PC-3 (cell line): ENCODE measurements around the gene PCTP. TPM values are rescaled to one million over a fixed set of nuclear protein-coding genes. Genes with fewer than 3 reads are reported as not detected.

ENCODE experiments used
- ATAC-seq: fragments of 200-7000 bp; cut with Tn5 transposase; 2 replicates; pipeline ENCODE4 v1.9.1; 2020; ENCODE audit warnings: mild to moderate bottlenecking, moderate library complexity
- BruUV-seq: library from RNA; stranded (reverse); fragments of 400-500 nt; replicated peaks from 2 replicates; lab custom pipeline; 2021; lab: Mats Ljungman, UMichigan
- CTCF ChIA-PET: fragments of 300-600 bp; sonication (Branson Sonifier 250); formaldehyde crosslinking; loops from one replicate; lab custom pipeline; 2022; ENCODE audit warnings: antibody characterized with exemption; lab: Charles Lee
- POLR2A ChIA-PET: fragments of 300-600 bp; sonication (Branson Sonifier 250); formaldehyde crosslinking; loops from one replicate; lab custom pipeline; 2022; ENCODE audit warnings: antibody characterized with exemption; ENCODE audit not compliant: unreplicated experiment; lab: Charles Lee
- DNase-seq: peaks from one replicate; pipeline ENCODE4 v3.0.0-alpha.2; 2015
- H2AFZ ChIP-seq: fragments of 300-600 bp; sonication (generic); 2 replicates; pipeline ENCODE4 v1.6.0; 2016; ENCODE audit warnings: antibody characterized with exemption, low read length
- H3F3A ChIP-seq: fragments of 300-600 bp; sonication (generic); one replicate; pipeline ENCODE4 v1.6.0; 2017; ENCODE audit warnings: antibody characterized with exemption, low read length, control low read depth, mild to moderate bottlenecking; ENCODE audit not compliant: unreplicated experiment
- H3K27ac ChIP-seq: fragments of 300-600 bp; sonication (generic); 2 replicates; pipeline ENCODE4 v1.5.1; 2016; ENCODE audit warnings: mild to moderate bottlenecking, low read length
- H3K27me3 ChIP-seq: fragments of 300-600 bp; sonication (generic); 2 replicates; pipeline ENCODE4 v1.6.1; 2016; ENCODE audit warnings: low read length, mixed read lengths
- H3K36me3 ChIP-seq: fragments of 300-600 bp; sonication (generic); 2 replicates; pipeline ENCODE4 v1.6.1; 2016; ENCODE audit warnings: low read depth, mixed run types, low read length, mixed read lengths
- H3K4me1 ChIP-seq: fragments of 300-600 bp; sonication (generic); 2 replicates; pipeline ENCODE4 v1.5.1; 2016; ENCODE audit warnings: low read length; ENCODE audit not compliant: insufficient read depth
- H3K4me2 ChIP-seq: fragments of 300-600 bp; sonication (generic); 2 replicates; pipeline ENCODE4 v1.6.0; 2016; ENCODE audit warnings: low read length
- H3K4me3 ChIP-seq: fragments of 300-600 bp; sonication (generic); 2 replicates; pipeline ENCODE4 v1.5.1; 2016; ENCODE audit warnings: mild to moderate bottlenecking, low read length, mixed read lengths
- H3K79me2 ChIP-seq: fragments of 300-600 bp; sonication (generic); 2 replicates; pipeline ENCODE4 v1.6.1; 2017; ENCODE audit warnings: low read length, mixed read lengths
- H3K9ac ChIP-seq: fragments of 300-600 bp; sonication (generic); 2 replicates; pipeline ENCODE4 v1.6.0; 2016; ENCODE audit warnings: mild to moderate bottlenecking, low read length
- H3K9me2 ChIP-seq: fragments of 300-600 bp; sonication (generic); replicated peaks from 2 replicates; pipeline ENCODE4 v1.6.1; 2016; ENCODE audit warnings: mixed run types, low read length, mixed read lengths
- H3K9me3 ChIP-seq: fragments of 300-600 bp; sonication (generic); 2 replicates; pipeline ENCODE4 v1.6.1; 2016; ENCODE audit warnings: low read length, mixed read lengths
- H4K20me1 ChIP-seq: fragments of 300-600 bp; sonication (generic); 2 replicates; pipeline ENCODE4 v1.6.1; 2016; ENCODE audit warnings: low read length, mixed read lengths
- EZH2 ChIP-seq: fragments of 300-600 bp; sonication (generic); IDR thresholded peaks from one replicate; pipeline ENCODE4 v1.6.1; 2017; ENCODE audit warnings: antibody characterized with exemption, mild to moderate bottlenecking, low read length; ENCODE audit not compliant: unreplicated experiment
- EZH2phosphoT487 ChIP-seq: fragments of 300-600 bp; sonication (generic); IDR thresholded peaks from 2 replicates; pipeline ENCODE4 v1.6.1; 2018; ENCODE audit warnings: mild to moderate bottlenecking, antibody characterized with exemption, low read length, borderline replicate concordance
- intact Hi-C: fragments of 100-400 bp; cut with micrococcal nuclease; formaldehyde crosslinking; loops from 2 replicates; pipeline ENCODE4 v1.9.0; 2023
- total RNA-seq: library from RNA; depleted of rRNA; stranded (reverse); fragments of >200 nt; gene quantifications from 2 replicates; pipeline ENCODE4 v1.2.3, GENCODE V29; 2014
- TF ChIP-seq, protein P1 (sequence below): fragments of 300-600 bp; sonication (generic); conservative IDR thresholded peaks from 2 replicates; pipeline ENCODE4 v1.5.1; 2017; ENCODE audit warnings: antibody characterized with exemption, low read depth, mild to moderate bottlenecking, low read length

Gene PCTP
- total RNA-seq, 1 experiment from 2014 or later: 17.6 TPM

DNA sequence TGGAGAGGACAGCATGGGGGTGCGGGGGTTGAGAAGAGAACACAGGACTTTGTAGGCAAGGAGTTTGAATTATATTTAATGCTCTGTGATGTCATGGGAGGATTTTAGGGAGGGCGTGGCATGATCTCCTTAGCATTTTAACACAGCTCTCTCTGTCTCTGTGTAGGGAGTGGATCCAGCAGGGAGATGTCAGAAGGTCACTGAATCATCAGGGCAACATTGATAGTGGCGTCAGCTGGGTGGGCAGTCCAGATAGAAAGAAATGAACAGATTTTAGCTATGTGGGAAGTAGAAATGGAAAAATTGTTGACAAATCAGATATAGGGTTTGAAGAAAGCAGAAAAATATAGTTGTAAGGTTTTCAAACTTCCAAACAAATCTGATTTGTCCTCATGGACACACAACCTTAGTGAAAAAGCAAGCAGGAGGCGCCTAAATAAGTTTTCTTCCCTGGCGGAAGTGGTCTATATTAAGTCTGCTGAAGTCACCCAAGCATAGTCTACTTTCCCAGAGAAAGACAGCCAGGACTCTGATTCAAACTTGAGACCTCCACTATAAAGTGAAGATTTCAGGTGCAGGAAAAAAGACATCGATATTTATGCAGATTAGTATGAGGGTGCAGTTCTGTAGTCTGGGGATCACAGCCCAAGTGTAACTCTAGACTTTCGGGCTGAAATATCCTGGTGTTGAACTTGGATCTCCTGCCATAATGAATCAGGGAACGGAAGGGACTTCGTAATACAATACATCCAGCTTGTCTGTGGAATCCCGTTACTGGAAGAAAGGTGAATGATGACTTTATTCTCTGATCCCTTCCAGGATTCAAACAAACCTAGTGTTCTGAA is 10.1 kb upstream of the PCTP start:
- POLR2A ChIA-PET: no interaction called here
- intact Hi-C loops: no loop called here
- no peak for ATAC-seq
- Histone ChIP-seq H3K27me3 (peaks cover 8% of the 10 kb centered on the region), H4K20me1 (no peaks in the 10 kb centered on the region), H2AFZ (no peak overlapping the region), H3K36me3 (no peaks in the 10 kb centered on the region), H3F3A (no peaks in the 10 kb centered on the region), H3K9ac (no peak overlapping the region), H3K4me3 (no peak overlapping the region), H3K9me3 (no peaks in the 10 kb centered on the region), H3K4me2 (no peak overlapping the region), H3K9me2 (no peaks in the 10 kb centered on the region), H3K4me1 (peaks cover 11% of the 10 kb centered on the region), H3K27ac (no peak overlapping the region), H3K79me2 (no peaks in the 10 kb centered on the region)
- TF ChIP-seq, protein P1, sequence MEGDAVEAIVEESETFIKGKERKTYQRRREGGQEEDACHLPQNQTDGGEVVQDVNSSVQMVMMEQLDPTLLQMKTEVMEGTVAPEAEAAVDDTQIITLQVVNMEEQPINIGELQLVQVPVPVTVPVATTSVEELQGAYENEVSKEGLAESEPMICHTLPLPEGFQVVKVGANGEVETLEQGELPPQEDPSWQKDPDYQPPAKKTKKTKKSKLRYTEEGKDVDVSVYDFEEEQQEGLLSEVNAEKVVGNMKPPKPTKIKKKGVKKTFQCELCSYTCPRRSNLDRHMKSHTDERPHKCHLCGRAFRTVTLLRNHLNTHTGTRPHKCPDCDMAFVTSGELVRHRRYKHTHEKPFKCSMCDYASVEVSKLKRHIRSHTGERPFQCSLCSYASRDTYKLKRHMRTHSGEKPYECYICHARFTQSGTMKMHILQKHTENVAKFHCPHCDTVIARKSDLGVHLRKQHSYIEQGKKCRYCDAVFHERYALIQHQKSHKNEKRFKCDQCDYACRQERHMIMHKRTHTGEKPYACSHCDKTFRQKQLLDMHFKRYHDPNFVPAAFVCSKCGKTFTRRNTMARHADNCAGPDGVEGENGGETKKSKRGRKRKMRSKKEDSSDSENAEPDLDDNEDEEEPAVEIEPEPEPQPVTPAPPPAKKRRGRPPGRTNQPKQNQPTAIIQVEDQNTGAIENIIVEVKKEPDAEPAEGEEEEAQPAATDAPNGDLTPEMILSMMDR: no peak
- TF ChIP-seq EZH2phosphoT487 (no peak), EZH2 (no peak)
- CTCF ChIA-PET: no interaction called here
- BruUV-seq: no TSS peak
- no peak for DNase-seq

DNA sequence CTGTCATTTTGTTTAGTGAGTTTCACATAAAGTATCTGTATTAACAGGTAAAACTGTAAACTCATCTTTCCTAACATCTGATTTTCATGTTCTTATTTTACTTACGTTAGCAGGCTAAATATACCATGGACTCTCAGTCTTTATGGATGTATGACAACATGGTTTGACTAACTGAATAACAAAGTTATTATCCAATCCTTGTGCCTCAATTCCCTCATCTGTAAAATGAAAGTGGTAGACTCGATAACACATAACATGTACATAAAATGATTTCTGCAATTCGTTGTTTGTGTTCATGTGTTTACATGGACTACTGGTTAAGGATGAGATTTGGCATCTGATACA is 9.5 kb upstream of the PCTP start:
- TF ChIP-seq EZH2: no peak
- TF ChIP-seq EZH2phosphoT487: no peak
- TF ChIP-seq, protein P1: no peak
- no peak overlapping the region for H3K9ac ChIP-seq
- CTCF ChIA-PET: no interaction called here
- DNase-seq (no peak), ATAC-seq (no peak)
- POLR2A ChIA-PET: no interaction called here
- H3F3A ChIP-seq: no peaks in the 10 kb centered on the region
- no peaks in the 10 kb centered on the region for H3K36me3 ChIP-seq
- intact Hi-C loops: no loop called here
- no peak overlapping the region for H3K4me3 ChIP-seq
- no peaks in the 10 kb centered on the region for H3K9me2 ChIP-seq
- H3K27ac ChIP-seq: no peak overlapping the region
- H3K27me3 ChIP-seq: peaks cover 8% of the 10 kb centered on the region
- peaks cover 11% of the 10 kb centered on the region for H3K4me1 ChIP-seq
- no TSS peak for BruUV-seq
- H4K20me1 ChIP-seq: no peaks in the 10 kb centered on the region
- no peaks in the 10 kb centered on the region for H3K9me3 ChIP-seq
- H3K4me2 ChIP-seq: no peak overlapping the region
- no peak overlapping the region for H2AFZ ChIP-seq
- no peaks in the 10 kb centered on the region for H3K79me2 ChIP-seq
